DLD1 (cell line): ENCODE results near the gene FAM199X.

Source experiments
- in situ Hi-C: cut with HindIII; loops from 2 replicates; pipeline ENCODE4 v1.10.0; 2017; ENCODE audit warnings: low sequenced_read_pairs

Gene FAM199X

DNA sequence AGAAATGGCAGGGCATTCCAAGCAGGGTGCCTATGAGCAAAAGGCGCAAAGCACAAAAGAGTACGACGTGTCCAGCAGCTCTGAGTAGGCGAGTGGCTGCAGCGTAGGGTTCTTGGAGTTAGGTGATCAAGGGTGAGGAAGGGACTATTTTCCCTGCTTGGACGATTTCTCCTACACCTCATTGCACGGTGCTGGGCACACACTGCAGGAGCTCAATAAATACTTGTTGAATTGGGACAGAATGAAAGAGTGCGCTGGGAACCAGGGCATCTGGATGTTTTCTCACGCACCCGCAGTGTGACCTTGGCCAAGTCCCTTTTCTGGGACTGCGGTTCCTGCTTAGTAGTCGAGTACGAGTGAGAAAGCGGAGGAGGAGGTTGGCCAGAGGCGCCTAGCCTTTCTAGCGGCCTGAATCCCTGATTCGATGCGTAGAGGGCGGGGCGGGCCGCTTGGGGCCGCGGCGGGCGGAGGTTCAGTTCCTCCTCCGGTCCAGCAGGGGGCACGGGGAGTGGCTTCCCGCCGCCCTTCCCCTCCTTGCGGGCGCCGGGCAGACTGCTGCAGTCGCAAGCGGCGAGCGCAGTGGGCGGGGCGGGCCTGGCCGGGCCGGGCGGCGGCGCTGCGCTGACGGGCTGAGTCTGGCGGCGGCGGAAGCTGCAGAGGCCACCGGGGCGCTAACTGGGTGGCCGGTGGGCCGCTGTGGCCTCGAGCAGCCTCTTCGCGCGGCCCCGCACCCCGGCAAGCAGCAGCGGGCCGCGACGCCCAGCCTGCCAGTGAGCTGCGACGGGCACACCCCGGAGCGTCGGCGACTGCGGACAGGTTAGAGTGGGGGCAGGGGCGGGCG, at the start of gene FAM199X:
TSS of gene FAM199X (plus strand) at position 560 of the 841 bp plus-strand sequence. CDS start 333 bp downstream, outside the sequence.
- in situ Hi-C loops = no loop called here

DNA sequence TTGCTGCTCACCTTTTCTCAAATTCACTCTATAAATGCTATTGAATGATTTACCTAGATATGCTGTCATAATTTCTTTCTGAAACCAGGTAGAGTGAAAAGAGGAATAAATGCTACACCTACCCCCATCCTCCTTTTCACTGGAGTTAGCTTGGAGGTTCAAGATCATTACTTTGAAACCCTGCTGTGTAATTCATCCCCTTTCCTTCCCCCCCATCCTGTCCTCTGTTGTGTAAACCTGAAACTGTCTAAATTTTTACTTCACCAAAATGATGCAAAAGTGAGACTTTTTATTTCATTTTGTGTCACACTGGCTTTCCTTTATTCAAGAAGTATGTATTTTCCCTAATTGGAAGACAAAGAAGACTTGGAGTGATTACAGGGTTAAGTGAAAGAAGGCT, 48.5 kb upstream of the FAM199X start:
- in situ Hi-C loops = no loop called here

GRCh38 chrX:104118765-104119164, 47.5 kb upstream of the FAM199X start:
- in situ Hi-C loops = no loop called here

GRCh38 chrX:104122829-104123228, 43.4 kb upstream of the FAM199X start:
- in situ Hi-C loops = no loop called here

GRCh38 chrX:104126856-104127255, 39.4 kb upstream of the FAM199X start:
- in situ Hi-C loops = no loop called here

DNA sequence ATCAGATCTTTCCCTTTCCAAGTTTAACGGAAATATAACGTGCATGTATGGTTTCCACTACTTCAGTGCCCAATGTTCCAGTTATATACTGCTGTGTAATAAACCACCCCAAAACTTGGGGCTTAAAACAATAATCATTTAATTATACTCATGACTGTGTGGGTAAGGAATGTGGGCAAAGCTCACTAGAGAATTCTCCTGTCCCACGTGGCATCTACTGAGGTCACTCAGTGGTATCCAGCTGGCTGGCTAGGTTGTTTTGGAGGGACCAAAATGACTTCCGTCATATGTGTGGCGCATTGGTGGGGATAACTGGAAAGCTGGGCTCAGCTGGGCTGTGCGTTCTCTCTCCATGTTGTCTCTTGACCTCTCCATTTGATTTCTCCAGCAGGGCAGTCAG, 35.4 kb upstream of the FAM199X start:
- in situ Hi-C loops = no loop called here

DNA sequence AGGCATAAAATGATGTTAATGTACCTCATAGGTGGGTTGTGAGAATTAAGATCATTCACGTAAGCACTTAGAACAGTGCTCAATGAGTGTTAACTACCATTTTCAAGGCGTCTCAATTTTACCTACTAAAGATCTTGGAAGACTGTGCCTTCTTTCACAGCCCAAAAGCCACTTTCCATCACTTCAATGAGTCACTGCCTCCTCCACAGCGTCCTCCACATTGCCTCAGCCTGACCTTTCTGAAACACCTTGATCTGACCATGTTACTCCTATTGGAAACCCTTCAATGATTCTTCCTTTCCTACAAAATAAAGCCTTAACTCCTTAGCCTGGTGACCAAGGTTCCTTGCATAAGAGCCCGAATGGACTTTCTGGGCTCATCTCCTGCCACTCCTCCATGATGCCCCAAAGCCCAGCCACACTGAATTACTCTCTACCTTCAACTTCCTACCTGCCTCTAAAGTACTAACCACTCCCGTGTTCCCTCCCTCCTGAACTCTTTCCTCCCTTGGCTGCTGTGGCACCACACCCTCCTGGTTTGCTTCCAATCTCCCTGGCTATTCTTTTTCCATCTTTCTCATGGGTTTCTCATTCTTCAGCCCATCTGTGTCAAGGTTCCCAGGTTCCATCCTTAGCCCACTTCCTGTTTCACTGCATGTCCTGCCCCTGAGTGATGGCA, 31.5 kb upstream of the FAM199X start:
- in situ Hi-C loops = no loop called here

- in situ Hi-C loops = no loop called here
These were observed 30.6 kb upstream of the FAM199X start for GRCh38 chrX:104135677-104136076.

GRCh38 chrX:104136241-104137019, 29.8 kb upstream of the FAM199X start:
- in situ Hi-C loops = no loop called here

GRCh38 chrX:104137496-104137895, 28.8 kb upstream of the FAM199X start:
- in situ Hi-C loops = no loop called here

DNA sequence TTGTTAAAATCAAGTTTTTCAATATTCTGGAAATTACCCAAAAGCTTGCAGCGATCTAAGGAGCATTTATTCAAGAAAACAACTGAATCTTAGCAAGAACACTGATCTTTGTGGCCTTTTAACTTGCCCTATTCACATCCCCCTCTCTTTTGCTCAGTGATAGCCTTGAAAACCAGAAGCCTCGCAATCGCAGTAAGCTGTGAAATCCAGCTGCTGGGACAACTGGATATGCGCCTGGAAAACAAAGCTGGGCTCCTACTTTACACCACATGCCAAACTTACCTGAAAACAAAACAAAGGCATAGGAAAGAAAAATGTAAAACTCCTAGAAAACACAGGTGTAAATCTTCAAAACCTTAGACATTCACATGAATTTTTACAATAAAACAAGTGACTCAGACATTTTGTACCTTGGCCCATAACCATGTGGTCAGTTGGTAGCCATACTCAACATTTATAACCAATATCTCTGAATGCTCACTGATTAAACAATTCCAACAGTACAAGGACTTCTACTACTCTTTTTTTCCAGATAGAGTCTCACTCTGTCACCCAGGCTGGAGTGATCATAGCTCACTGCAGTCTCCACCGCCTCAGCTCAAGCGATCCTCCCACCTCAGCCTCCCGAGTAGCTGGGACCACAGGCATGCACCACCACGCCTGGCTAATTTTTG, 25.0 kb upstream of the FAM199X start:
- in situ Hi-C loops = no loop called here

DNA sequence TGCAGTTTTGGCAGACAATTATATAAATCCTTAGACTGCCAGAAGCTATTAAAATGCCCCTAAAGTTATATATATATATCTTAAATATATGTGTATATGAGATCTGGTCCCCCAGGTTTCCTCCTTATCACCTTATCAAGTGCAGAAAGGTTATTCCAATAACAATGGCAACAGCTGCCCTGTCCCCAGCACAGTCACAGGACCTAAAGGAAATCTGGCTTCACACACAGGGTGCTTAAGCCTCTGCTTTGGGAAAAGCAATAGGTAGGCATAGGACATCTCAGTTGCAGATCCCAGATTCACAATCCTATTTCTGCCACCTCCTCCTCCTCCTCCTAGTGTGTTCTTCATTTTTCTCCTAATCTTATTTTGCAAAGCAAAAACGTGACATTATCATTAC, 15.2 kb upstream of the FAM199X start:
- in situ Hi-C loops = no loop called here

DNA sequence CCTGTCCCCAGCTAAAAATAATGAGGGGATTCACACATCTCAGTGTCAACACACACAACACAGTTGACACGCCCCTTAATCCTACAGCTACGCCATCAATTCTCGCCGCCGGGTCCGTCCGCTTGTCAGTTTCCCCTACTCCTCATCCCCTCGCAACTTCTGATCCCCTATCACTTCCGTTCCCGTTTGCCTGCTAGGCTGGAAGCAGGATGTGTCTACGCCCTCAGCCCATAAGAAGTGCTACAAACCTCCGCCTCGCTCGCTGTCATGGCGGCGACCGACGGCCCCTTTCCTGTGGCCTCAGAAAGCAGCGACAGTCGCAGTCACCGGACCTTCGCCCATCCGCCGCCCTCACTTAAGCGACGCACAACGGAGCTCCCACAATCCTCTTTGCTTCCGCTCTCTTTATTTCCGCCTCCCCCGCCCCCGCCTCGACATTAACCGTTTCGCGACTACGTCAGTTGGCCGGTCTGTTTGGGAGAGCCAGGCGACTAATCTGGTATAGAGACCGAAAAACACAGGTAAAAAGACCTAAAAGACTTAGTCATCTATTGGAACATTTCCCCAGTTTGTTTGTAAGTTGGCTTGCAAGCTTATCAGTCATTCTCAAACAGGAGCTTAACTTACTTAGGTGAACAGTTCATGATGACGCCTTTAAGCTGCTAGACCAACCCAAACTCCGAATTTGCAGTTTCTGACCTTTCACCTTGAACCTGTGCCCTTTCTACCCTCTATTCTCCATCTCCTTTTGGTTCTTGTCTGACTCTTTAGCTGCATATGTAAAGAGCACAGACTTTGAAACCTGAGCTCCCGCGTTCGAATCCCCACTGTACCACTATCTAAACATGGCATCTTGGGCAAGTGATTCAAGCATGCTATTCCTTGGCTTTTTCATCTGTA, 9.4 kb upstream of the FAM199X start, which contains the start of gene SLC25A53:
TSS of gene SLC25A53 (minus strand) at position 380 of the 900 bp plus-strand sequence. CDS start 51,752 bp downstream, outside the sequence.
- in situ Hi-C loops = no loop called here

DNA sequence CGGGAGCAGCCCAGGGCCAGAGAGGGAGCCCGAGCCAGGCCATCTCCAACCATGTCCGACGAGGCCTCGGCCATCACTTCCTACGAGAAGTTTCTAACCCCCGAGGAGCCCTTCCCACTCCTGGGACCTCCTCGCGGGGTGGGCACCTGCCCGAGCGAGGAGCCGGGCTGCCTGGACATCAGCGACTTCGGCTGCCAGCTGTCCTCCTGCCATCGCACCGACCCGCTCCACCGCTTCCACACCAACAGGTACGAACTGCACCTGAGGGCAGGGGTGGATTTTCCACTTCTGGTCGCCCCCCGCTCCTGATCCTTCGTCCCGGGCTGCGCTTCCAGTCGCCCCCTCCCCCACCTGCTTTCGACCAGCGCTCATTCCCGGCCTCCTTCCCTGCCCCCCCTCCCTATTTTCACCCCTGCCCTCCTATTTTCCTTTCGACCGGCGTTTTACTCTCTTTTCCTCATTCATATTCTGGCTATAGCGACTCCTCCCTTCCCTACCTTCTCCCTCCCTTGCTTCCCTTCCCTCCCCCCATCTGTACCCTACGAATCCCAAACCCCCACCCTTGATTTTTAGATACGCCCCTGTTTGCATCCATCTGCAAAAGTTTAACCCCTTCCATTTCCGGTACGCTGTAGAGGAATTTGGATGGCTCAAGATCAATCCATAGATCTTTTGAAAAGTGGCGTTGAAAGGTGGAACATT, 633 bp downstream of the FAM199X start:
- in situ Hi-C loops = no loop called here

GRCh38 chrX:104168127-104168526, 1.9 kb downstream of the FAM199X start:
- in situ Hi-C loops = no loop called here

DNA sequence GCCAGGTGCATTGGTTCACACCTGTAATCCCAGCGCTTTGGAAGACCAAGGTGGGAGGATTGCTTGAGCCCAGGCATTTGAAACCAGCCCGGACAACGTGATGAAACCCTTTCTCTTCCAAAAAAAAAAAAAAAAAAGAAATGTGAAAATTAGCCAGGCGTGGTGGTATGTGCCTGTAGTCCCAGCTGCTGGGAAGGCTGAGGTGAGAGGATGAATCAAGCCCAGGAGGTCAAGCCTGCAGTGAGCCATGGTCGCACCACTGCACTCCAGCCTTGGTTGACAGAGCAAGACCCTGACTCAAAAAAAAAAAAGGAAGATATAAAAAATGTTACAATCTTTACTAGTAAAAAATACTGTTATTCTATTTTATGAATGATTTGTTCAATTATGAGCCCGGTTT, 5.9 kb downstream of the FAM199X start:
- in situ Hi-C loops = no loop called here

DNA sequence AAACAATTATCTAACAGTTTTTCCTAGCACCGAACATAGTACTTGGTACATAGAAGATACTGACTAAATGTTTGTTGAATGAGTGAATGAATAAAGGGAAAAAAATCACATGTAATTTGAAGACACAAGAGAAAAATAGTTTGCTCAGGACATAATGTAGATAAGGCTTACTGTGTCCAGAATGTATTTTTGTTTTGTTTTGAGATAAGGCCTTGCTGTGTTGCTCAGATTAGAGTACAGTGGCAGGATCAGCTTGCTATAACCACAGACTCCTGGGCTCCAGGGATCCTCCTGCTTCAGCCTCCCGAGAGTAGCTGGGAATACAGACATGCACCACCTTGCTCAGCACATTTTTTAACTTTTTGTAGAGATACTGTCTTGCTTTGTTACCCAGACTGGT, 6.5 kb downstream of the FAM199X start:
- in situ Hi-C loops = no loop called here

GRCh38 chrX:104173841-104174240, 7.6 kb downstream of the FAM199X start:
- in situ Hi-C loops = no loop called here

DNA sequence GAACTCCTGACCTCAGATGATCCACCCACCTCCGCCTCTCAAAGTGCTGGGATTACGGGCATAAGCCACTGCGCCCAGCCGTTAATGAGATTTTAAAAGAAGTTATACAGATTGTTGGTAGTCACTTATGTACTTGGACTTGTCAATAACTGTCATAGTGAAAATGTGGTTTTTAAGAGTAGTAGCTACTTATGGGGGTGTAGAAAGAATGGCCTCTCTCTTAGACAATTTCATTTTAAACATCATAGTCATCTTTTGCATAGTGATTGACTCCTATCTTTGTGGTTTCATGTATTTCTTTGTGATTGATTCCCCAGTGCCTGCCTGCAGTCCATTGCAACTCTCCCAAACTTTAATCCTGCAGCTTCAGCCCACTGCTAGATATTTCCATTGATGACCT, 17.4 kb downstream of the FAM199X start:
- in situ Hi-C loops = no loop called here
